Tibial nerve (tissue), 3 donors: ENCODE measurements around the gene MCM3AP.

Source experiments
- CTCF ChIP-seq, 5 experiments: fragments of 200-600 bp in 3 of 5; fragments of 450-650 bp in 2 of 5; sonication (generic) in 3 of 5; IDR thresholded peaks; one replicate each; pipeline ENCODE4 v1.5.1; 2016 to 2019; ENCODE audit warnings: antibody characterized with exemption in 5 of 5, mild to moderate bottlenecking in 3 of 5, moderate library complexity in 2 of 5
- POLR2A ChIP-seq, 2 donors: fragments of 450-650 bp; IDR thresholded peaks; one replicate each; pipeline ENCODE4 v1.6.1; 2017; ENCODE audit warnings: antibody characterized with exemption in 2 of 2, mild to moderate bottlenecking in 2 of 2, moderate library complexity in 2 of 2

- no peak for TF ChIP-seq CTCF (IDR thresholded peaks at IDR 0.05)
- no peak for TF ChIP-seq POLR2A (IDR thresholded peaks at IDR 0.05)
These were observed 32.5 kb upstream of the MCM3AP start for GRCh38 chr21:46317710-46318463.
